GM18498 (cell line): ENCODE results near the gene HSPB3.
"Not testable (repeated sequence)": the region's sequence is repeated elsewhere in the genome, so short reads cannot be mapped to it uniquely, and the experiment has no call there.

Experiments used
- ATAC-seq: cut with Tn5 transposase; IDR thresholded peaks from one replicate; pipeline ENCODE4 v1.9.1; 2021; ENCODE audit warnings: mild to moderate bottlenecking, moderate library complexity; ENCODE audit not compliant: unreplicated experiment

HSPB3 gene

DNA sequence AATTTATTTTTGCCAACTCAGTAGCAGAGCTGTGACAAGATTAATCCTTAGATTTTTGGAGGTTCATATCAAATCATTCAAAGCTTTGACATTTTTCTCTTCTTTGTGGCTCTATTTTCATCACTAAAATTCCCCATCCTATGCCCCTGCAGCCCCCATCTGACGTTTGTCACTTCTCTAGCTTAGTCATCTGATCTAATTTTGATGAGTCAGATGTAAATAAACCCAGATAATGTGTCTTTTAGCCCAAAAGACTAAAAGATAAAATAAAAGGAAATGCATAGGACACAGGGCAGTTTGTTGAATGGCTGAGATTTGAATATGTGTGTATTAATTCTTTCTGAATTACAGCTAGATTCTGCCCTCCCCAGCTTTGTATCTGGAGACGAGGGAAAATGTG is 897 bp upstream of the HSPB3 start:
- ATAC-seq = no peak

DNA sequence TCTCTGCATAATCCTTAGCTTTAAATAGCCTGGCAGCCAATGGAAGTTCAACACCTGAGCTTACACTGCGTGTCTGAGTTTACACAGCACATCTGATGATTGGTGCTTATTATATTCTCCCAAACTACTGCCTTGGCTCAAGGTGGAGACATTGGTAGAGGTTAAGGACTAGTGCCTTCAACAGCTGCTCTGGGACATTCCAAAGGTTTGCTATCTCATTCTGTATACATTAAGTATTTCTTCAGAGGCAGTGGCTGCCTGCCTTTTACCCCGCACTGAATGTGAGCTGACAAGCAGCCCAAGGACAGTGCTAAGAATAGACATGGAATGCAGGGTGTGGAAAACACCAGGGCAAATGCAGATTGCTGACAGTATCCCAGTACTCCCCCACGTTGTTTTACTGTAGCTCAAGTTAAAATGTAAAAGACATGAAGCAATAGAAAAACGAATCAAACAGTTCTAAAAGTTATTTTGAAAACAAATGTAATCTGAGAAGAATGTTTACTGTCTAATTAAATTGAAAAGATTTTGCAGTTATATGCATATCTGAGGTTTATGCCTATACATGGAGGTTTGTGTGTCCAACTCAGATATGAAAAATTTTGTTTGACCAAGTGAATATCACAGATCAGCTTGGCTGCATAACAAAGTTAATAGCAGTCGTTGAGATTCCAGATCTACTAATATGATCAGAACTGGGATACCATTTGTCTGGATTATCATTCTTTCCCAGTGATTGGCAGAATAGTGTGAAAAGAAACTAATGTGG is 1.8 kb downstream of the HSPB3 start:
- no peak for ATAC-seq

DNA sequence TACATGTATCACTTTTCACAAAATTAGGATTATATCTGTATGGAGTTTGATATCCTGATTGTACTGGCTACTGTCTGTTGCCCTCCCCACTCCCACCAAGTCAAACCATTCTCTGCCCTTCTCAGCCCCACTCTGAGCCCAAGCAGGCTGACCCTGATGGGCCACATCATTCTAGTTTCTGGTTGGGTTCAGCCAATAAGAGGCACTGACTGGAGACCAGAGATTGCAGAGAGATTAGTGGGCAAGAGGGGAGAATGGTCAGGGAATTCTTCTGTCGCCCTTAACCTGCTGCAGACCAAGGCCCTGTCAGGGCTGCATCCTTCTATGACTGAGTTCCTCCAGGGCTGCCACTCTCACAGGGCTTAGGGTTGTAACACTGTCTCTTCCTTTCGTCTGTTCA is 2.7 kb downstream of the HSPB3 start:
- no peak for ATAC-seq

DNA sequence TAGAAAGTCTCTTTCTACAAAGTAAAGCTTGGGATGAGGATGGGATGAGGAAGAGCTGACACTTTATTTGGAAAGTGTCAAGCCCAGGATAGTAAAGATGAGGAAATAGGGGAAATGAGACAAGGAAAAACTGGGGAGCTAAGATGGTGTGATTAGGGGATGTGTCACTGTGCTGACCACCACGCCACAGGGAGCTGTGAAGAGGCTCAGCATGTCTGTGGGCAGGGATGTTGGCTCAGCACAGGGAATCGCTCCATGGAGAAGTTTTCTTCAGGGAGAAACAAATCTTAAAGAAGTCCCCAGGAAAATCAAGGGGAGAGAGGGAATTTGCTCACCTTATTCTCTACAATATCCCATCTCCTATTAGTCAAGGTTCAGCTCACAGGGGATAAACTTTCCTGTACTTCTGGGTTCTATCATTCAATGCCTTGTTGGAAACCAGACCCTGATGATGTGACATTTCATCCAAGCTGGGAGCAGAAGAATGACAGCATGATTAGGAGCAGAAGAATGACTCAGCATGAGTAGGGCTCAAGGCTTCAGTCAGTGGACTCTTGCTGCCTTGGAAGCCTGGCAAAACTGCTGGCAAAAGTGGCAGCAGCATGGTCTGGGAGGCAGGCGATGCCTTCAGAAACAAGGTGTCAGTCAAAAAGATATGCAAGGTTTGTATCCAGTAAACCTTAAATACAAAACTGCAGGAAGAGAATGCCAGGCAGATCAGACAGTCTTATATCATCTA is 4.9 kb downstream of the HSPB3 start:
- no peak for ATAC-seq

DNA sequence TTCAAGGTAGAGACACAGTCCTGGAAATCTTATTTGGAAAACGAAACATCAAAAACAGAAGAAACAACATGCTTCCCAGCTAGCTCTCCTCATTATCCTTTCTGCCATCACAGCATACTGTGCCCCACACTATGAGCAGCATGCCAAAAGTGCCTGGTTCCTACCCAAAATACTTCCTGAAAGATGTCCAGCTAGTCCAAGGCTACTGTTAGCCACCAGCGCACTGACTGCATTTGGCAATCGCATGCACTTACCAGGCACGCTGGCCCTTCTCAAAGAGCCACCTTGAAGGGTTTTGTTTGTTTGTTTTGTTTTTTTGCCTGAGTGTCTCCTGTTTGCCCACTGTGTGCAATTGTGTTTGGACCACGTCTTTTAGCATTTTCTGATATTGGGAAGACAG is 6.8 kb downstream of the HSPB3 start:
- no peak for ATAC-seq

DNA sequence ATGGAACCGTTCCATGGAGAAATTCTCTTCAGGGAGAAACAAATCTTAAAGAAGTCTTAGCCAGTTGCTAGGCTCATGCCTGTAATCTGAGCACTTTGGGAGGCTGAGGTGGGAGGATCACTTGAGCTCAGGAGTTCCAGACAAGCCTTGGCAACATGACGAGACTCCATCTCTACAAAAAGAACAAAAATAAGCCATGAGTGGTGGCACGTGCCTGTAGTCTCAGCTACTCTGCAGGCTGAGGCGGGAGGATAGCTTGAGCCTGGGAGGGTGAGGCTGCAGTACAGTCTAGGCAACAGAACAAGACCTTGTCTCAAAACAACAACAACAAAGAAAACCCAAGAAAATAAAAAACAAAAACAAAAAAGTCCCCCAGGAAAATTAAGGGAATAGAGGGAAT is 8.2 kb downstream of the HSPB3 start:
- ATAC-seq = no peak

DNA sequence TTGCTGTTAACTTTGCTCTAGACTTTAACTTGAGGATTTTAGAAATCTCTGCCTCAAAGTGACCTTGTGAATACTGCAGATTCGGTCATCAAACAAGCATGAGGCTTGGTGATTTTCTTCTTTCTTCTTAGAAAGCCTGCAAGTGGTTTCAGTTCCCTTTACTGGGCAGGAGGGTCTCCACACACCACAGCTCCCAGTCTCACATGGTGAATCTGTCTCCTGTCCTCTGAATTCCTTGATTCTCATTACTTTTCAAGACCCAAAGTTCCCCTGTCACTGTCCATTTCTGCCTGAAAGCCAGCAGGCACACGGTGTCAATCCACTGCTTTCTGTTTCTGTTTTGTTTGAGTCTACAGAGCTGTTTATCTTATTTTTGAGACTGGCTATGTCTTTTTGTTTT is 14.1 kb downstream of the HSPB3 start:
- peak; percentile 96 for ATAC-seq

DNA sequence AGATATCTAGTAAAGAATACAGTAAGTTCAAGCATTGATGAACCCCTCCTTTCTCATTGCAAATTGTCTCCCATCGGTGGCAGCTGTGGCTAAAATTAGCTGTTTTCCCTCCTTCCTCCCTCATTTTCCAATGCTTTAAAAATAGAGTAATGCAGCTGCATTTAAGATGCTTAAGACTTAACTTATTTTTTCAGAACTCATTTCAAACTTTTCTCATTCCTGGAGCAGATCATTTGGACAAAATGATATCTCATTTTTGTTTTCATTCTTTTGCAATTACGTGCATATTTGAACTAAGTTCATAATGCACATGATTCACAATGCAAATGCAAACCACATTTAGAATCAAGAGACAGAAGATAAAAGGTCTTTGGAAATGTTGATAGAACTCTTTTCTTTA is 14.6 kb downstream of the HSPB3 start:
- no peak for ATAC-seq

DNA sequence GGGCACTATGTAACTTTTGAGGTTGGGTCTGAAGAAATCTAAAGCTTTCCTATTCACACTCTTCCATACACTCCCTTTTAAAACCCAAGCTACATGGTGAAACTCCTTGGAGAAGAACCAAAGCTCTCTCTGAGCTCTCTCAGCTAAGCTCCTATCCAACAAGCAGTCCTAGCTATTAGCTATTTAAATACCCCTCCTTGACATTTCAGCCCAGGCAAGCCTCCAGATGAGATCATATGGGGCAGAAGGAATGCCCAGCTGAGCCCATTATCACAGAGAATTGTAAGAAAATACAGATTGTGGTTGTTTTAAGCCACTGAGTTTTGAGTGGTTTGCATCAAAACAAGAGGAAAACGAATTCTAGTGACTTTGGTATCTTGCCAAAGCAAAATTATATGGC is 15.2 kb downstream of the HSPB3 start:
- ATAC-seq = no peak

DNA sequence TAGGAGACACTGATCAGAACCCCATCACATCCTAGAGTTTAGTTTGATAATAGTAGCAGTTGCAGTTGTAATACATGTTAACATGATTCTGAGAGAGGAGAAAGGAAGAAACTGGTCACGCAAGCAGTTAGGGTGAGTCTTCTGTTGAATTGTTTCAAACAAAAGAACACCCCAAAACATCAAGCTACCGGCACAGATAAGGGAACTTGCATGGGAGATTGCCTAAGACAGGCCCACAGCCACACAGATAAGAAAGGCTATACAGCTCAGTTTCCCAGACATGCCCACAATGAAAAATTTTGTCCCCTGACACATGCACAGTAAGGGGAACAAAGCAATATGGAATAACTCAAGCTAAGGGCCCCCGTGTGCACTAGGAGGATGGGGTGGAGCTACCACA is 15.9 kb downstream of the HSPB3 start:
- no peak for ATAC-seq

DNA sequence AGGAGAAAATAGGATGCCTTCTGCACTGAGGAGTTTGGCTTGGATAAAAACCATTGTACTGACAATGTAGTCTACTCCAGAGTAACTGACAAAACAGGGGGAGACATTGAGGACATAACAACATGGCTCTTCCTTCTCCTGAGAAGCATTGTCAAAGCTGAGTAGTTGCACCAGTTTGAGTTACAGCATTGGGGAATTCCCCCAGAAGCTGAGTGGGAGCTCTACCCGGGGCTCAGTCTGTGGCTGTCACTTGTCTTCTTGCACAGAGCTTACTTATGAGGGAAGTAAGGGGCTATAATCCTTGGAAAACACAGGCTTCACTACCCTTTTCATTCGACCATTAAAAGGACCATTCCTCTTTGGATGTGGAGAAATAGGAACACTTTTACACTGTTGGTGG is 21.2 kb downstream of the HSPB3 start:
- ATAC-seq = no peak

DNA sequence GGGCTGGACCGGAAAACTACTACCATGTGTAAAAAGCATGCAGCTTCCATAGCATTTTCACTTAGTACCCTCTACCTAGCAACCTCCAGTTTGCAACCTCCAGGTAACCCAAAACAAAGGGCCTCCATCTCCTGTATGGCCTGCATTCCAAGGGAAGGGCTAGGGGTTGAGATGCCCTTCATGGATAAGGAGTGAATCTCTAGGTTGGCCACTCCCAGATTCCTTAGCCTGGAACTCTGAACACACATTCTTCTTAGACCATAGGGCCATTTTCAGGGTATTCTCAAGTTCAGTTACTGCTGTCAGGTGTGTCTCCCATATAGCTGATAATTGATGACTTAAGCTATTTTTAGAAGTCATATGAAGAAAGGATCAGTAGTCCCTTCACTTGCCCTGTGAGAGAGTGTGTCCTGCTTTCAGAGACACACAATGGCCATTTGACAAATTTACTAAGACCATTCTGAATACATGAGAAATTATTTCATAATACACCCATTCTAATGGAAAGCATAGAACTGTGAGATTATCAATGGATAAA is 22.5 kb downstream of the HSPB3 start:
- ATAC-seq = no peak

DNA sequence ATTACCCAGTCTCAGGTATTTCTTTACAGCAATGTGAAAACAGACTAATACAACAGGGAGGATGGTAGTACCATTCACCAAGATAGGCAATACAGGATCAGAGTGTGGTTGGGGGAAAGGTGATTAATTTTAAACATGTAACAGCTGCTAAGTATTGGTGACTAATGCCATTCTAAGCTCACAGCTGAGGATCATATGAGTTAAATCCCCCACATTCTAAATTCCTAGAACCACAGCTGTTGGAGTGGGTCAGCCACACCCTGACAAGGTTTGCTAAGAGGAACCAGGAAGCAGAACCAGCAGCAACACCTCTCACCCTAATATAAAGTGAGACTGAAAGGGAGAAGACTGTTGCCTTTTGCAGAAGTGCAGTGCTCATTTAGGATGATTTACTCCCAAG is 24.8 kb downstream of the HSPB3 start:
- ATAC-seq = no peak

DNA sequence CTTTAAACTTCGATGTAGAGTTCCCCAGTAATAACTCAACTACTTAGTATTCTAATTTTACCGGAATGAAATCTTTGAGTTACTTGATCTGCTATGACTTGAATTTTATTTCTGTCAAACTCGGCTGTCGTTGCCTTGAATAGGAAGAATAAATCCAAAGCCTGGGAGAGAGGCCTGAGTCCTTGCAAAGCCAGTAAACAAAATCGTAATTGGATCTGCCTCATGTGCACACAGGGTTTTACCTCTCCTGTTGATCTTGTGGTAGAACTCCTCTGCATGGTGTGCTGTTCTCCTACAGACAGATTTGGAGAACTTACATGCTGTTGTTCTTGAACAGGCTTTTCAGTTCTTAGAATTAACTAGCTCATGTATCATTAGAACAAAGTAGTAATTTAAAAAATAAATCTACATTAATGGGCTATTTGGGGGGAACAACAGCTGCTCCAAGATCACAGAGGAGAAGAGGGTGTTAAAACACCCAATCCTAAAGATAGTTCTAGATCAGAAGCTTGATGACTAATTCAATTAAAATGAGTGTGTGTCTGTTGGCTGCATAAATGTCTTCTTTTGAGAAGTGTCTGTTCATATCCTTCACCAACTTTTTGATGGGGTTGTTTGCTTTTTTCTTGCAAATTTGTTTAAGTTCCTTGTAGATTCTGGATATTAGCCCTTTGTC is 28.9 kb downstream of the HSPB3 start:
- no peak for ATAC-seq

DNA sequence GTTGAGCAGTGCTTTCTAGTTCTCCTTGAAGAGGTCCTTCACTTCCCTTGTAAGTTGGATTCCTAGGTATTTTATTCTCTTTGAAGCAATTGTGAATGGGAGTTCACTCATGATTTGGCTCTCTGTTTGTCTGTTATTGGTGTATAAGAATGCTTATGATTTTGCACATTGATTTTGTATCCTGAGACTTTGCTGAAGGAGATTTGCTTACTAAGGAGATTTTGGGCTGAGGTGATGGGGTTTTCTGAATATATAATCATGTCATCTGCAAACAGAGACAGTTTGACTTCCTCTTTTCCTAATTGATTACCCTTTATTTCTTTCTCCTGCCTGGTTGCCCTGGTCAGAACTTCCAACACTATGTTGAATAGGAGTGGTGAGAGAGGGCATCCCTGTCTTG is 30.2 kb downstream of the HSPB3 start:
- ATAC-seq = not testable (repeated sequence)

DNA sequence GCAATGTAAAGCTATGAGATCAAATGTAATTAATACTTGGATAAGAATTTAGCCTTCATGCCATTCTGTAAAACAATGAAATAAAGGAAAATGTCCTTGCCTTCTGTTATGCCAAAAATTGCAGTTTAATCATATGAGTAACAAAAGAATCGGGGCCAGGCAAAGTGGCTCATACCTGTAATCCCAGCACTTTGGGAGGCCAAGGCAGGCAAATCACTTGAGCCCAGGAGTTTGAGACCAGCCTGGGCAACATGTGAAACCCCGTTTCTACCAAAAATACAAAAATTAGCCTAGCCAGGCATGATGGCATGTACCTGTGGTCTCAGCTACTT is 34.1 kb downstream of the HSPB3 start:
- not testable (repeated sequence) for ATAC-seq

DNA sequence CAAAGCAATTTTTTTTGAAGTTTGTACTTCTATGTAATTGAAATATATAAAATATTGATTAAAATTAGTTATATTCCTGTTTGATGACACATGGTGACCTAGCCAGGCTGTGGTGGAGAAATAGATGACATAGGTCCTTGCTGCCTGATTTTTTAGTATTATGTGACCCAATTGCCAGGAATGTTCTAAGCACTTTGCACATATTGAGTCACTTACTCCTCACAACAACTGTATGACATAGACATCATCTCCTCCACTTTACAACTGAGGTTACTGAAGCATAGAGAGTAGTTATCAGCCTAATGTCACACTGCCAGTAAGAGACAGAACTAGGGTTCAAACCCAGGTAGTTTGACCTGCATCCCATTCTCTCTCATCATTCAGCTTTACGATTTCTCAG is 35.8 kb downstream of the HSPB3 start:
- ATAC-seq = no peak

DNA sequence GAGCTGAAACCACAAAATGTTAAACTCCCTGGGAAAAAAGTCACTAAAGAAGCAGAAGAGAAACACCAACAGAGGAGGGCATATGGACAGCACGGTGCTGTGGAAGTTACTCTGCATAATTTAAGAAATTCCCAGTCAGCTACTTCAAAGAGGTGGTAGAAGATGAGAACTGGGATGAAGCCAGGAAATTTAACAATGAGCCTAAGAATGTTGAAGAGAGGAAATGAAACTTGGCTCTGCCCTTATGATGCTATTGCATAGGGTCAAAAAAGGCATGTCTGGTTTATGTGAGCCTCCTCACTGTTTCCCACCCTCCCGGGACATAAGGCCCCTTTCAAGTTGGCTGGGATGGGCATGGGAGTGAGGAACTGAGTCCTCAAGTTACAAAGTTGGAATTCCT is 36.7 kb downstream of the HSPB3 start:
- no peak for ATAC-seq

DNA sequence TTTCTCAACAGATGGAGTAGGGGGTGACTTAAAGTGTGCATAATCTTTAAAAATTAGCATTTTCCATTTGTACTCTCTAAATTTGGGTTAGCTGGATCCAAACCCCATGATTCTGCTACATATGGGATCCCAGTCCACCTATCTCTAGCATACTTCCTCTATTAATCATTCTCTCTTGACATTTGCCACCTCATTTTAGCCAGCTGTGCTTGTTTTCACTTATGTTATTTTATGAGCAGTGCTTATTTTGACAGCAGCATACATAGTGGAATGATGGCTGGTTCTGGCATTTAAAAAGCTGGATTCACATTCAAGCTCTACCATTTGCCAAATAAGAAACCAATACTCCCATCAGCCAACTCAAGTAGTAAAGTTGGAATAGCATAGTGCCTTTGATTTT is 39.5 kb downstream of the HSPB3 start:
- no peak for ATAC-seq
